PC-3 (cell line): ENCODE results near the gene MAPK12.

Experiments
- EZH2 ChIP-seq: fragments of 300-600 bp; sonication (generic); IDR thresholded peaks from one replicate; pipeline ENCODE4 v1.6.1; 2017; ENCODE audit warnings: antibody characterized with exemption, mild to moderate bottlenecking, low read length; ENCODE audit not compliant: unreplicated experiment
- EZH2phosphoT487 ChIP-seq: fragments of 300-600 bp; sonication (generic); IDR thresholded peaks from 2 replicates; pipeline ENCODE4 v1.6.1; 2018; ENCODE audit warnings: mild to moderate bottlenecking, antibody characterized with exemption, low read length, borderline replicate concordance
- TF ChIP-seq, protein P1 (sequence below): fragments of 300-600 bp; sonication (generic); conservative IDR thresholded peaks from 2 replicates; pipeline ENCODE4 v1.5.1; 2017; ENCODE audit warnings: antibody characterized with exemption, low read depth, mild to moderate bottlenecking, low read length

DNA sequence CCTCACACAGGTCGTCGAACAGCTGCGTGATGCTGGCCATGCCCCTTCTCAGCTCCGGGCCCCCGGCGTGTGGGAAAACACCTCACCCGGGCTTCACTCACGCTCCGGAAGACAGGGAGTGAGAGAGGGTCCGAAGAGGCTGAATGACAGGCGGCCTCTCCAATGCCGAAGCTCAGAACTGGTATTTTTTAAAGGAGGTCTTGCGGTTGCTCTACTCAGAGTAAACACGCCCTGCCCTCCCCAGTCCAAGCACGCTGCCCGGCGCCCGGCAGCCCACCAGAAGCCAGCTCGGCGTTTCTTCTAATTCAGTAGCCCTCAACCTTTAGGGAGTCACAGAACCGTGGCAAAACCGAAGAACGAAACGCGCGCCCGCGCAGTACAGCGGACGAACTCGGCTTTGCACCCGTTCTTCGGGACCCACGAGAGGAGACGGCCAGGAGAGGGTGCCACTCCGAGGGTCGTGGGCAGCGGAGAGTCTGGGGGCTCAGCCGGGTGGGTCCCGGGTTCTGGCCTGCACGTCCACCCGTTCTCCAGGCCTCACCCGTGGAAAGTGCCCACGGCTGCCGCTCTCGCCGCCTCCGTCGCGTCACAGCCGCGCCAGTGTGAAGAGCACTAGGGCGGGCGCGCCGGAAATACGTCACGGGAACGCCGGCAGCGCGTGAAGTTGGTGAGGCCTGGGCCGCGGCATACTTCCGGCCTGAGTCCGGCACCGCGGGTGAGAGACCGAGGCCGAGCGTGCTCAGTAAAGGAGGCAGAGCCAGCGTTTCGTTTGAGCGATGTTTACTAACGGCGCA is 16.9 kb downstream of the MAPK12 start, which contains the start of gene TUBGCP6:
- TF ChIP-seq, protein P1, sequence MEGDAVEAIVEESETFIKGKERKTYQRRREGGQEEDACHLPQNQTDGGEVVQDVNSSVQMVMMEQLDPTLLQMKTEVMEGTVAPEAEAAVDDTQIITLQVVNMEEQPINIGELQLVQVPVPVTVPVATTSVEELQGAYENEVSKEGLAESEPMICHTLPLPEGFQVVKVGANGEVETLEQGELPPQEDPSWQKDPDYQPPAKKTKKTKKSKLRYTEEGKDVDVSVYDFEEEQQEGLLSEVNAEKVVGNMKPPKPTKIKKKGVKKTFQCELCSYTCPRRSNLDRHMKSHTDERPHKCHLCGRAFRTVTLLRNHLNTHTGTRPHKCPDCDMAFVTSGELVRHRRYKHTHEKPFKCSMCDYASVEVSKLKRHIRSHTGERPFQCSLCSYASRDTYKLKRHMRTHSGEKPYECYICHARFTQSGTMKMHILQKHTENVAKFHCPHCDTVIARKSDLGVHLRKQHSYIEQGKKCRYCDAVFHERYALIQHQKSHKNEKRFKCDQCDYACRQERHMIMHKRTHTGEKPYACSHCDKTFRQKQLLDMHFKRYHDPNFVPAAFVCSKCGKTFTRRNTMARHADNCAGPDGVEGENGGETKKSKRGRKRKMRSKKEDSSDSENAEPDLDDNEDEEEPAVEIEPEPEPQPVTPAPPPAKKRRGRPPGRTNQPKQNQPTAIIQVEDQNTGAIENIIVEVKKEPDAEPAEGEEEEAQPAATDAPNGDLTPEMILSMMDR = no peak
- TF ChIP-seq EZH2phosphoT487 = no peak
- TF ChIP-seq EZH2 = no peak
